Erythroblast (primary cell): ENCODE results near the gene SRRM3.

ENCODE experiments used
- GATA1 ChIP-seq: IDR thresholded peaks from 2 replicates; pipeline ENCODE4 v1.6.1; 2011; ENCODE audit warnings: low read depth, mild to moderate bottlenecking, control low read depth, low read length, moderate library complexity
- POLR2A ChIP-seq: IDR thresholded peaks from 2 replicates; pipeline ENCODE4 v1.6.1; 2011; ENCODE audit warnings: mild to moderate bottlenecking, low read length

- TF ChIP-seq POLR2A (no peak), GATA1 (no peak)
Observed at GRCh38 chr7:76273503-76273902, 71.8 kb downstream of the SRRM3 start.
